Measurements from ENCODE around the gene LILRA6. TPM values are rescaled to one million over a fixed set of nuclear protein-coding genes. Genes with fewer than 3 reads are reported as not detected.
"Not testable (repeated sequence)": the region's sequence is repeated elsewhere in the genome, so short reads cannot be mapped to it uniquely, and the experiment has no call there.

LILRA6 gene
- total and polyA plus RNA-seq, 10 of the 15 experiments (the other 5 are each of a cell fraction or from before 2014, with no cell fraction given): 0.04 to 1.7 (median 0.09) TPM; not detected in 2

DNA sequence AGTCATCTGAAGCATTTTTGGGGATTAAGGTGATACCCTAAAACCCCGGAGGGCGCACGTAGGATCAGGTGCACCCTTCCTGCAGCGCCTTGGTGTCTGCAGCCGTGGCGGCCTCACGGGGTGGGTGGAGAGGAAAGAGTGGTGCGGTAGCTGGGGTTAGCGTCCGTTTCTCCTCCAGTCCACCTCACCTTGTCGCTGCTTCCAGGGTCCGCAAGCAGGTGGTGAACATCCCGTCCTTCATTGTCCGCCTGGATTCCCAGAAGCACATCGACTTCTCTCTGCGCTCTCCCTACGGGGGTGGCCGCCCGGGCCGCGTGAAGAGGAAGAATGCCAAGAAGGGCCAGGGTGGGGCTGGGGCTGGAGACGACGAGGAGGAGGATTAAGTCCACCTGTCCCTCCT is 35.4 kb downstream of the LILRA6 start:
- Histone ChIP-seq H3K4me1 (ENCODE audit: control insufficient read depth, insufficient read depth, low read length) (peaks cover 67% of the 10 kb centered on the region), H3K36me3 (ENCODE audit: control insufficient read depth in 2 of 2, insufficient read depth in 2 of 2, low read length in 1 of 2) (peaks cover 25 to 34% of the 10 kb centered on the region in 2 experiments), H3K27ac (ENCODE audit: control insufficient read depth, insufficient read depth) (peak overlapping the region; percentile 35), H3K79me2 (ENCODE audit: control insufficient read depth, insufficient read depth, low read length) (peaks cover 44% of the 10 kb centered on the region), H4K20me1 (ENCODE audit: control insufficient read depth, insufficient read depth) (peaks cover 23% of the 10 kb centered on the region), H3K4me3 (peak overlapping the region; percentile 1; the same call in 1 of the 2 replicates), H3K4me2 (ENCODE audit: control insufficient read depth, insufficient read depth) (peak overlapping the region; percentile 91)
- H3K9me3 ChIP-seq (replicated peaks; ENCODE audit: control insufficient read depth, insufficient read depth, low read length); H3K27me3 ChIP-seq (replicated peaks in 1 of 2; ENCODE audit: control insufficient read depth in 2 of 2, insufficient read depth in 2 of 2, low read length in 1 of 2); in situ Hi-C loops (cut with MboI); intact Hi-C loops (cut with micrococcal nuclease; ENCODE audit: unreplicated experiment); FAIRE-seq; H3K9ac ChIP-seq (ENCODE audit: control insufficient read depth, insufficient read depth, low read length); BruUV-seq (replicated peaks); H2AFZ ChIP-seq (ENCODE audit: control insufficient read depth, low read depth, low read length); ATAC-seq; DNase-seq (ENCODE audit: low read depth, low spot score): not testable (repeated sequence)
- ChIA-PET CTCF (interaction anchor here (1.1 kb wide), 1 partner anchor 19 kb away, joined by 3 read pairs; no protein-coding TSS in a partner anchor), SMC1A (ENCODE audit: uncharacterized antibody, unreplicated experiment) (interaction anchor here (1.0 to 1.4 kb wide), 2 partner anchors 15 to 16 kb away, joined by 4 read pairs; partner anchors contain the start of gene TSEN34), RAD21 (ENCODE audit: unreplicated experiment) (interaction anchor here (0.5 kb wide), 1 partner anchor 133 kb away, joined by 3 read pairs; no protein-coding TSS in a partner anchor), POLR2A (interaction anchor here (2.2 kb wide), 1 partner anchor 18 kb away, joined by 12 read pairs; the partner anchor contains the start of gene MBOAT7)
- 87% methylated on average over 22 of the region's 23 CpGs for WGBS (ENCODE audit: insufficient coverage, insufficient replicate concordance, low lambda C conversion rate, missing lambda C conversion rate)

DNA sequence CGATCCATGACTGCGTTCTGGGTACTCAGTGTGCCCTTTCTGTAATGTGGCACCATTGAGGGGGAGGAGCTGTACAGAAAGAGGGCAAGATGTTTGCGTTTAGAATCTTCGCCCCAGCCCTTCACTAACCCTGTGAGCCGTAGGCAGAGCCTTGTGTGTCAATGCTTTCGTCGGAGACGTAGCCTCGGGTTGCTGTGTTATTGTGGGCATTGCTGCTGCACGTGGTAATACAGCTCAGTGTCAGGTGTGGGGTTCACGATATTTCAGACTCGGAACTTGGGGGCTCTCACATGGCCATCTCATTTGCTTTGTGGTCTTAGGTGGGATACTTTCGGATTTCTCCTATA is 35.8 kb downstream of the LILRA6 start:
- BruUV-seq (replicated peaks): no TSS peak
- intact Hi-C loops (cut with micrococcal nuclease; ENCODE audit: unreplicated experiment) (no loop called here), in situ Hi-C loops (cut with MboI) (no loop called here)
- Histone ChIP-seq H3K36me3 (ENCODE audit: control insufficient read depth in 2 of 2, insufficient read depth in 2 of 2, low read length in 1 of 2) (peaks cover 25 to 34% of the 10 kb centered on the region in 2 experiments), H3K4me3 (peak overlapping the region; percentile 1; the same call in 1 of the 2 replicates), H3K9me3 (replicated peaks; ENCODE audit: control insufficient read depth, insufficient read depth, low read length) (no peaks in the 10 kb centered on the region), H3K9ac (ENCODE audit: control insufficient read depth, insufficient read depth, low read length) (no peak overlapping the region), H3K27ac (ENCODE audit: control insufficient read depth, insufficient read depth) (no peak overlapping the region), H3K27me3 (replicated peaks in 1 of 2; ENCODE audit: control insufficient read depth in 2 of 2, insufficient read depth in 2 of 2, low read length in 1 of 2) (no peaks in the 10 kb centered on the region), H2AFZ (ENCODE audit: control insufficient read depth, low read depth, low read length) (no peak overlapping the region), H4K20me1 (ENCODE audit: control insufficient read depth, insufficient read depth) (peaks cover 23% of the 10 kb centered on the region), H3K4me1 (ENCODE audit: control insufficient read depth, insufficient read depth, low read length) (peaks cover 67% of the 10 kb centered on the region), H3K4me2 (ENCODE audit: control insufficient read depth, insufficient read depth) (peak overlapping the region; percentile 91), H3K79me2 (ENCODE audit: control insufficient read depth, insufficient read depth, low read length) (peaks cover 48% of the 10 kb centered on the region)
- ChIA-PET CTCF (interaction anchor here (1.1 kb wide), 1 partner anchor 19 kb away, joined by 3 read pairs; no protein-coding TSS in a partner anchor), SMC1A (ENCODE audit: uncharacterized antibody, unreplicated experiment) (interaction anchor here (1.0 kb wide), 1 partner anchor 16 kb away, joined by 4 read pairs; the partner anchor contains the start of gene TSEN34), RAD21 (ENCODE audit: unreplicated experiment) (no interaction called here), POLR2A (interaction anchor here (2.2 kb wide), 1 partner anchor 18 kb away, joined by 12 read pairs; the partner anchor contains the start of gene MBOAT7)
- ATAC-seq: no peak
- FAIRE-seq: no peak
- TF ChIP-seq BCL11A (IDR thresholded peaks at IDR 0.05; ENCODE audit: low read depth, low read length): no peak
- no peak for TF ChIP-seq NR2C2 (IDR thresholded peaks at IDR 0.05; ENCODE audit: borderline replicate concordance, control insufficient read depth, insufficient read length, low read depth)
- no peak for TF ChIP-seq YY1 (IDR thresholded peaks at IDR 0.05; ENCODE audit: low read depth, low read length)
- no peak for TF ChIP-seq POU2F2 (IDR thresholded peaks at IDR 0.05; ENCODE audit: borderline replicate concordance, low read depth, low read length)
- TF ChIP-seq RB1 (IDR thresholded peaks at IDR 0.05; ENCODE audit: borderline replicate concordance): no peak
- TF ChIP-seq, protein P1, sequence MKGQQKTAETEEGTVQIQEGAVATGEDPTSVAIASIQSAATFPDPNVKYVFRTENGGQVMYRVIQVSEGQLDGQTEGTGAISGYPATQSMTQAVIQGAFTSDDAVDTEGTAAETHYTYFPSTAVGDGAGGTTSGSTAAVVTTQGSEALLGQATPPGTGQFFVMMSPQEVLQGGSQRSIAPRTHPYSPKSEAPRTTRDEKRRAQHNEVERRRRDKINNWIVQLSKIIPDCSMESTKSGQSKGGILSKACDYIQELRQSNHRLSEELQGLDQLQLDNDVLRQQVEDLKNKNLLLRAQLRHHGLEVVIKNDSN (IDR thresholded peaks at IDR 0.05; ENCODE audit: borderline replicate concordance, extremely low read length, insufficient read depth, low read depth, low read length): no peak
- TF ChIP-seq EED (IDR thresholded peaks at IDR 0.05; ENCODE audit: low read depth): no peak
- no peak for TF ChIP-seq TARDBP (IDR thresholded peaks at IDR 0.05; ENCODE audit: borderline replicate concordance)
- no peak for TF ChIP-seq FOXK2 (IDR thresholded peaks at IDR 0.05)
- no peak for TF ChIP-seq TCF7 (IDR thresholded peaks at IDR 0.05; ENCODE audit: borderline replicate concordance)
- TF ChIP-seq CBFB (IDR thresholded peaks at IDR 0.05; ENCODE audit: low read depth): no peak
- TF ChIP-seq MXI1 (IDR thresholded peaks at IDR 0.05; ENCODE audit: low read depth, low read length): no peak
- TF ChIP-seq MTA2 (IDR thresholded peaks at IDR 0.05; ENCODE audit: low read depth): no peak
- TF ChIP-seq MEF2B (IDR thresholded peaks at IDR 0.05; ENCODE audit: partially characterized antibody, poor library complexity, severe bottlenecking): no peak
- no peak for TF ChIP-seq ZNF24 (IDR thresholded peaks at IDR 0.05)
- TF ChIP-seq CBX5 (IDR thresholded peaks at IDR 0.05; ENCODE audit: low read depth): no peak
- TF ChIP-seq RBBP5 (conservative IDR thresholded peaks at IDR 0.05): no peak
- DNase-seq (ENCODE audit: low read depth, low spot score): no peak
- WGBS (ENCODE audit: insufficient coverage, insufficient replicate concordance, low lambda C conversion rate, missing lambda C conversion rate): 28% methylated on average over 13 of the region's 13 CpGs
